MM.1S (cell line): ENCODE measurements around the gene MOGAT1.

Source experiments
- CTCF ChIP-seq: fragments of 300-600 bp; sonication (generic); IDR thresholded peaks from 2 replicates; pipeline ENCODE4 v1.5.1; 2016; ENCODE audit warnings: antibody characterized with exemption, low read length, mixed read lengths
- EZH2phosphoT487 ChIP-seq: fragments of 300-600 bp; sonication (generic); IDR thresholded peaks from 2 replicates; pipeline ENCODE4 v1.6.1; 2018; ENCODE audit warnings: antibody characterized with exemption, low read length

DNA sequence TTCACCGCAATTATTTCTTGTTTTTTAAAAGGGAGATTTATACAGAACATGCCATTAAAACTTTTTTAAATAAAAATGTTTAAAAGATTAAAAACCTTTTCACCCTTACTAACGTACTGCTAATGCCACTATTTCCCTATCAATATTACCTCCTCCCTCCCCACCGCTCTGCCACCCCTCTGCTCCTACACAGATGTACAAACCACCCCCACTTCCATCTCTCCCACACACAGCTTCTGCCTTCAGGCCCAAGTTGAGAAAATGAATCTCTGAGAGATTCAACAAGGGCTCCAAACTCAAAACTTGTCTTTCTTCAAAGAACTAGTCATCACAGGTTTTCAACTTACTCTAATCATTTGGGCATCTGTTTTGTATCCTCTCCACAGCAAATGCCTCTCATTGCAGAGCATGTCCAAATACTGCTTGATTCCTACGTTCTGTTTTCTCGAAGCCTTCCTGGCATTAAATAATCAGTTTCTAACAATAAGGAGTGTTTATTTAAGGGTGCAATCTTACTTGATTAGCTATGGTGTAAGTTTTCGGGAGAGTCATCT is 47.6 kb upstream of the MOGAT1 start:
- TF ChIP-seq CTCF, result no peak
- no peak for TF ChIP-seq EZH2phosphoT487
